K562 (cell line): ENCODE results near the gene XKR3. TPM values are rescaled to one million over a fixed set of nuclear protein-coding genes. Genes with fewer than 3 reads are reported as not detected.
A peak's percentile ranks its signal among the peaks of the same experiment; 100 is the strongest.

ENCODE experiments used
- ATAC-seq: fragments of 200-7000 bp; cut with Tn5 transposase; 3 replicates; pipeline ENCODE4 v1.9.1; 2020; ENCODE audit warnings: moderate library complexity
- BruUV-seq: library from RNA; stranded (reverse); fragments of 400-500 nt; replicated peaks from 2 replicates; lab custom pipeline; 2021; lab: Mats Ljungman, UMichigan
- CTCF ChIA-PET: fragments of 300-600 bp; formaldehyde crosslinking; extraction: SDS; loops from one replicate; lab custom pipeline; 2021; ENCODE audit warnings: low intra/inter-chr PET ratio; lab: Yijun Ruan, JAX
- POLR2A ChIA-PET: fragments of 300-600, 350-650 bp; sonication (Branson Sonifier 250); formaldehyde crosslinking; extraction: SDS; loops from one replicate; lab custom pipeline; 2021; ENCODE audit warnings: antibody characterized with exemption, inconsistent platforms; lab: Yijun Ruan, JAX
- DNase-seq, 4 experiments: peaks; one replicate each; pipeline versions ENCODE4 v3.0.0 to v3.0.0-alpha.2; 2011 to 2018; ENCODE audit warnings: low spot score in 3 of 4, mixed read lengths in 3 of 4; ENCODE audit errors: extremely low read depth in 1 of 4
- FAIRE-seq: peaks from 2 replicates; lab custom pipeline; 2011; peaks lifted over from hg19 to GRCh38; lab: Jason Lieb, UNC
- H2AFZ ChIP-seq: 2 replicates; pipeline ENCODE4 v1.6.0; 2011; ENCODE audit warnings: low read depth, low read length, control low read depth, inconsistent platforms
- H3K27ac ChIP-seq: fragments of 200-600 bp; 3 replicates; pipeline ENCODE4 v1.8.0; 2011; ENCODE audit warnings: low read depth, mild to moderate bottlenecking, control low read depth, inconsistent platforms, low read length, moderate library complexity, mixed read lengths; ENCODE audit errors: extremely low read depth
- H3K27me3 ChIP-seq, 2 experiments: fragments of 300-600 bp in 1 of 2; 2 replicates in 1 of 2; 3 replicates in 1 of 2; pipeline versions ENCODE4 v1.6.0 to v1.8.0; 2011; ENCODE audit warnings: inconsistent platforms in 2 of 2, low read length in 2 of 2, mild to moderate bottlenecking in 1 of 2, mixed read lengths in 1 of 2, moderate library complexity in 1 of 2; ENCODE audit not compliant: control insufficient read depth in 2 of 2, insufficient read depth in 2 of 2
- H3K36me3 ChIP-seq: fragments of 300-600 bp; 3 replicates; pipeline ENCODE4 v1.8.0; 2011; ENCODE audit warnings: mild to moderate bottlenecking, low read length, inconsistent platforms; ENCODE audit not compliant: control insufficient read depth, insufficient read depth
- H3K4me1 ChIP-seq, 2 experiments: fragments of 200-600 bp in 1 of 2; replicated peaks in 1 of 2; 2 replicates in 1 of 2; 3 replicates in 1 of 2; pipeline versions ENCODE4 v1.5.1 to v1.8.0; 2011; ENCODE audit warnings: inconsistent platforms in 2 of 2, low read length in 2 of 2, mild to moderate bottlenecking in 1 of 2, mixed read lengths in 1 of 2, moderate library complexity in 1 of 2; ENCODE audit not compliant: control insufficient read depth in 2 of 2, insufficient read depth in 2 of 2
- H3K4me2 ChIP-seq: 2 replicates; pipeline ENCODE4 v1.6.1; 2011; ENCODE audit warnings: low read length, control low read depth, inconsistent platforms, mixed read lengths; ENCODE audit not compliant: insufficient read depth
- H3K4me3 ChIP-seq: fragments of 200-600 bp; sonication (generic), shearing (Covaris generic); 2 replicates; pipeline ENCODE4 v1.5.1; 2016; ENCODE audit warnings: control low read depth, inconsistent platforms
- H3K79me2 ChIP-seq: fragments of 200-600 bp; 3 replicates; pipeline ENCODE4 v1.8.0; 2011; ENCODE audit warnings: low read length, inconsistent platforms; ENCODE audit not compliant: control insufficient read depth, insufficient read depth
- H3K9ac ChIP-seq, 2 experiments: 2 replicates each; pipeline versions ENCODE4 v1.6.0 to v1.6.1; 2011; ENCODE audit warnings: low read depth in 2 of 2, low read length in 2 of 2, control low read depth in 1 of 2, inconsistent platforms in 1 of 2, mild to moderate bottlenecking in 1 of 2, mixed read lengths in 1 of 2; ENCODE audit not compliant: insufficient read depth in 1 of 2
- H3K9me1 ChIP-seq: one replicate; pipeline ENCODE4 v1.6.0; 2011; ENCODE audit warnings: inconsistent platforms, mild to moderate bottlenecking, low read length, moderate library complexity; ENCODE audit not compliant: control insufficient read depth, insufficient read depth
- H3K9me3 ChIP-seq: replicated peaks from 2 replicates; pipeline ENCODE4 v1.5.1; 2011; ENCODE audit warnings: low read depth, low read length, inconsistent platforms; ENCODE audit not compliant: control insufficient read depth, insufficient read depth
- H4K20me1 ChIP-seq: replicated peaks from 2 replicates; pipeline ENCODE4 v1.6.1; 2011; ENCODE audit warnings: low read length, inconsistent platforms, mixed read lengths; ENCODE audit not compliant: control insufficient read depth, insufficient read depth
- MAFF ChIP-seq: IDR thresholded peaks from 2 replicates; pipeline ENCODE4 v1.6.1; 2012; ENCODE audit warnings: low read length, improper control_type of control experiment
- MAFK ChIP-seq: IDR thresholded peaks from 2 replicates; pipeline ENCODE4 v1.6.1; 2011; ENCODE audit warnings: low read length, improper control_type of control experiment
- NBN ChIP-seq: fragments of 450-650 bp; IDR thresholded peaks from 2 replicates; pipeline ENCODE4 v1.6.1; 2016; ENCODE audit warnings: low read depth, mild to moderate bottlenecking
- ZNF146 ChIP-seq: IDR thresholded peaks from one replicate; pipeline ENCODE4 v1.6.1; 2018; ENCODE audit warnings: missing compliant biosample characterization; ENCODE audit not compliant: unreplicated experiment
- ZNF316 ChIP-seq: fragments of 450-650 bp; IDR thresholded peaks from 2 replicates; pipeline ENCODE4 v1.6.1; 2016
- ZNF384 ChIP-seq: IDR thresholded peaks from 2 replicates; pipeline ENCODE4 v1.6.1; 2012; ENCODE audit warnings: low read depth, low read length, improper control_type of control experiment
- WGBS: fragments of 100-300 bp; shearing (Covaris generic); methylation state at CpG from one replicate; pipeline ENCODE4 v1.1.6; 2016; ENCODE audit warnings: low coverage, mixed read lengths; ENCODE audit not compliant: insufficient coverage; ENCODE audit errors: missing lambda C conversion rate; 5-methylcytosine and 5-hydroxymethylcytosine counted together
- in situ Hi-C: fragments of 300-500 bp; cut with MboI; formaldehyde crosslinking; loops from 4 replicates; pipeline ENCODE4 v1.15.0; 2018; ENCODE audit warnings: inconsistent platforms, mixed read lengths
- intact Hi-C: fragments of 100-400 bp; cut with micrococcal nuclease; formaldehyde crosslinking; loops from 2 replicates; pipeline ENCODE4 v1.14.2; 2022
- polyA plus RNA-seq, 8 experiments: library from polyadenylated mRNA; depleted of rRNA in 4 of 8; stranded (reverse) in 5 of 8; unstranded in 3 of 8; fragments of >200 nt; fragmentation: Nextera tagmentation in 2 of 8; fragmentation: Illumina TruSeq in 1 of 8; extraction: Ambion mirVana in 2 of 8; extraction: Trizol in 1 of 8; gene quantifications; 2 replicates each; pipeline versions ENCODE4 v1.2.1 to v1.2.3, GENCODE V29; 2011 to 2014; ENCODE audit warnings: inconsistent platforms in 1 of 8, missing spikeins in 1 of 8
- total RNA-seq, 7 experiments: library from RNA; depleted of rRNA in 6 of 7; stranded (reverse); fragments of >200 nt in 6 of 7; fragmentation: Illumina TruSeq in 2 of 7; extraction: Trizol in 2 of 7; gene quantifications; 2 replicates each; pipeline versions ENCODE4 v1.2.1 to v1.2.3, GENCODE V29; 2011 to 2021; ENCODE audit warnings: low replicate concordance in 1 of 7
- TF ChIP-seq, protein P1 (sequence below): fragments of 450-650 bp; formaldehyde crosslinking; IDR thresholded peaks from 2 replicates; pipeline ENCODE4 v1.4.0; 2022; ENCODE audit warnings: mild to moderate bottlenecking, moderate library complexity

Gene XKR3
- total and polyA plus RNA-seq, 9 of the 15 experiments (the other 6 are each of a cell fraction or from before 2014, with no cell fraction given): 3.5 to 11.5 (median 7.1) TPM

- POLR2A ChIA-PET: no interaction called here
- Histone ChIP-seq H3K9me1 (no peaks in the 10 kb centered on the region), H3K9ac (no peak overlapping the region), H4K20me1 (no peaks in the 10 kb centered on the region), H3K4me1 (no peaks in the 10 kb centered on the region), H3K27ac (no peak overlapping the region), H3K27me3 (no peaks in the 10 kb centered on the region), H3K79me2 (no peaks in the 10 kb centered on the region), H3K4me3 (no peak overlapping the region), H2AFZ (no peak overlapping the region), H3K36me3 (no peaks in the 10 kb centered on the region), H3K4me2 (no peak overlapping the region), H3K9me3 (no peaks in the 10 kb centered on the region)
- no TSS peak for BruUV-seq
- ATAC-seq: no peak
- CTCF ChIA-PET: no interaction called here
- in situ Hi-C loops: no loop called here
- TF ChIP-seq ZNF384 (no peak), NBN (no peak), MAFF (peak; percentile 32; the same call in 1 of the 2 replicates), ZNF146 (CRISPR knock-in tag) (no peak), ZNF316 (peak; percentile 46; the same call in 1 of the 2 replicates), MAFK (0 out of 2 replicates have a peak, but pooled peaks have one; percentile 22)
- TF ChIP-seq, protein P1, sequence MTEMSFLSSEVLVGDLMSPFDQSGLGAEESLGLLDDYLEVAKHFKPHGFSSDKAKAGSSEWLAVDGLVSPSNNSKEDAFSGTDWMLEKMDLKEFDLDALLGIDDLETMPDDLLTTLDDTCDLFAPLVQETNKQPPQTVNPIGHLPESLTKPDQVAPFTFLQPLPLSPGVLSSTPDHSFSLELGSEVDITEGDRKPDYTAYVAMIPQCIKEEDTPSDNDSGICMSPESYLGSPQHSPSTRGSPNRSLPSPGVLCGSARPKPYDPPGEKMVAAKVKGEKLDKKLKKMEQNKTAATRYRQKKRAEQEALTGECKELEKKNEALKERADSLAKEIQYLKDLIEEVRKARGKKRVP (CRISPR knock-in tag): no peak
- FAIRE-seq: no peak
- no peak for DNase-seq
- 1% methylated on average over 3 of the region's 3 CpGs for WGBS
- intact Hi-C loops: no loop called here
Measured at GRCh38 chr22:16838073-16838472, 12.9 kb upstream of the XKR3 start.
